Measurements from ENCODE around the gene EMILIN3. TPM values are rescaled to one million over a fixed set of nuclear protein-coding genes. Genes with fewer than 3 reads are reported as not detected.

EMILIN3 gene
- total RNA-seq, 2 donors from 2014 or later, result 1.4 to 2.3 TPM

GRCh38 chr20:41353530-41353929 lies 13.1 kb downstream of the EMILIN3 start:
- intact Hi-C loops (cut with DNase I), result no loop called here
- DNase-seq (ENCODE audit: low spot score), result no peak

- intact Hi-C loops (cut with DNase I), result no loop called here
- no peak for DNase-seq (ENCODE audit: low spot score)
Observed at GRCh38 chr20:41352666-41353065, 14.0 kb downstream of the EMILIN3 start.

GRCh38 chr20:41352106-41352505 lies 14.5 kb downstream of the EMILIN3 start:
- intact Hi-C loops (cut with DNase I), result no loop called here
- DNase-seq (ENCODE audit: low spot score), result no peak

GRCh38 chr20:41350408-41350962 lies 16.1 kb downstream of the EMILIN3 start:
- DNase-seq (ENCODE audit: low spot score), result no peak
- intact Hi-C loops (cut with DNase I), result no loop called here

GRCh38 chr20:41349943-41350342 lies 16.7 kb downstream of the EMILIN3 start:
- DNase-seq (ENCODE audit: low spot score), result no peak
- intact Hi-C loops (cut with DNase I), result no loop called here

- intact Hi-C loops (cut with DNase I), result no loop called here
- no peak for DNase-seq (ENCODE audit: low spot score)
Observed at GRCh38 chr20:41349266-41349665, 17.4 kb downstream of the EMILIN3 start.

- intact Hi-C loops (cut with DNase I), result no loop called here
- no peak for DNase-seq (ENCODE audit: low spot score)
Observed at GRCh38 chr20:41348430-41349172, 18.0 kb downstream of the EMILIN3 start.

- no peak for DNase-seq (ENCODE audit: low spot score)
- intact Hi-C loops (cut with DNase I), result no loop called here
Observed at GRCh38 chr20:41347523-41348429, 18.8 kb downstream of the EMILIN3 start.

GRCh38 chr20:41345729-41346067 lies 20.9 kb downstream of the EMILIN3 start:
- intact Hi-C loops (cut with DNase I), result loop anchor here in 1 of 2 donors (1.0 kb wide), 1 partner anchor 28 kb away; no protein-coding TSS in a partner anchor
- DNase-seq (ENCODE audit: low spot score), result peak; percentile 76

- intact Hi-C loops (cut with DNase I), result loop anchor here (5.0 kb wide), 2 partner anchors 62 to 178 kb away; no protein-coding TSS in a partner anchor
- DNase-seq (ENCODE audit: low spot score), result no peak
Observed at GRCh38 chr20:41344938-41345728, 21.5 kb downstream of the EMILIN3 start.

- intact Hi-C loops (cut with DNase I), result loop anchor here (5.0 kb wide), 2 partner anchors 63 to 177 kb away; no protein-coding TSS in a partner anchor
- peak; percentile 45 for DNase-seq (ENCODE audit: low spot score)
Observed at GRCh38 chr20:41344477-41344876, 22.1 kb downstream of the EMILIN3 start.

GRCh38 chr20:41342474-41343464 lies 23.8 kb downstream of the EMILIN3 start:
- peak; percentile 40 for DNase-seq (ENCODE audit: low spot score)
- intact Hi-C loops (cut with DNase I), result loop anchor here (5.0 kb wide), 2 partner anchors 65 to 175 kb away; no protein-coding TSS in a partner anchor

- peak; percentile 95 for DNase-seq (ENCODE audit: low spot score)
- intact Hi-C loops (cut with DNase I), result loop anchor here (1.0 to 5.0 kb wide), 3 partner anchors 67 to 173 kb away; no protein-coding TSS in a partner anchor
Observed at GRCh38 chr20:41340327-41341055, 26.1 kb downstream of the EMILIN3 start, which contains the start of gene LPIN3. LPIN3 (plus strand) TSS chr20:41340821; CDS start chr20:41345804, 4,983 bp downstream.

GRCh38 chr20:41339957-41340326 lies 26.7 kb downstream of the EMILIN3 start:
- peak; percentile 95 for DNase-seq (ENCODE audit: low spot score)

GRCh38 chr20:41336711-41337492 lies 29.7 kb downstream of the EMILIN3 start:
- intact Hi-C loops (cut with DNase I), result no loop called here
- DNase-seq (ENCODE audit: low spot score), result no peak

More at GRCh38 chr20:41339957-41340326, 26.7 kb downstream of the EMILIN3 start:
- intact Hi-C loops (cut with DNase I), result loop anchor here (1.0 to 5.0 kb wide), 3 partner anchors 67 to 173 kb away; no protein-coding TSS in a partner anchor

GRCh38 chr20:41335591-41335990 lies 31.0 kb downstream of the EMILIN3 start:
- intact Hi-C loops (cut with DNase I), result no loop called here
- no peak for DNase-seq (ENCODE audit: low spot score)

Data from posterior vena cava (tissue), 2 donors.